Loucy (cell line): Measurements from ENCODE around the gene TMEM81.
A peak's percentile ranks its signal among the peaks of the same experiment; 100 is the strongest.

Source experiments
- H2AFZ ChIP-seq: fragments of 200-600 bp; sonication (generic); 2 replicates; pipeline ENCODE4 v1.6.0; 2016; ENCODE audit warnings: antibody characterized with exemption, mild to moderate bottlenecking, low read length, moderate library complexity
- H3F3A ChIP-seq: fragments of 200-600 bp; 2 replicates; pipeline ENCODE4 v1.6.0; 2016; ENCODE audit warnings: antibody characterized with exemption, low read depth, mild to moderate bottlenecking
- H3K27me3 ChIP-seq: fragments of 200-600 bp; sonication (generic); 2 replicates; pipeline ENCODE4 v1.6.1; 2014; ENCODE audit warnings: low read length, mild to moderate bottlenecking; ENCODE audit not compliant: insufficient read depth, poor library complexity, severe bottlenecking
- H3K36me3 ChIP-seq: fragments of 200-600 bp; sonication (generic); 2 replicates; pipeline ENCODE4 v1.6.1; 2016; ENCODE audit warnings: low read length; ENCODE audit not compliant: insufficient read depth
- H3K4me1 ChIP-seq: fragments of 200-600 bp; sonication (generic); 2 replicates; pipeline ENCODE4 v1.5.1; 2014; ENCODE audit warnings: low read length, mild to moderate bottlenecking; ENCODE audit not compliant: insufficient read depth, poor library complexity, severe bottlenecking
- H3K4me2 ChIP-seq: fragments of 200-600 bp; sonication (generic); 2 replicates; pipeline ENCODE4 v1.6.0; 2014; ENCODE audit warnings: antibody characterized with exemption, low read length, low read depth, mild to moderate bottlenecking; ENCODE audit not compliant: poor library complexity, severe bottlenecking
- H3K4me3 ChIP-seq: fragments of 200-600 bp; sonication (generic); 2 replicates; pipeline ENCODE4 v1.5.1; 2014; ENCODE audit warnings: low read length, mild to moderate bottlenecking, mixed read lengths; ENCODE audit not compliant: poor library complexity, severe bottlenecking
- H3K79me2 ChIP-seq: fragments of 200-600 bp; sonication (generic); 2 replicates; pipeline ENCODE4 v1.6.1; 2014; ENCODE audit warnings: low read length; ENCODE audit not compliant: insufficient read depth
- H3K9ac ChIP-seq: fragments of 200-600 bp; sonication (generic); 2 replicates; pipeline ENCODE4 v1.6.0; 2014; ENCODE audit warnings: mild to moderate bottlenecking, low read depth, low read length, moderate library complexity; ENCODE audit not compliant: poor library complexity, severe bottlenecking
- H3K9me2 ChIP-seq: fragments of 200-600 bp; sonication (generic); replicated peaks from 2 replicates; pipeline ENCODE4 v1.6.1; 2016; ENCODE audit warnings: low read depth, low read length, mixed read lengths
- H3K9me3 ChIP-seq: fragments of 200-600 bp; sonication (generic); 2 replicates; pipeline ENCODE4 v1.6.1; 2014; ENCODE audit warnings: mild to moderate bottlenecking, antibody characterized with exemption, low read length, low read depth; ENCODE audit not compliant: insufficient read depth
- H4K20me1 ChIP-seq: fragments of 200-600 bp; sonication (generic); 2 replicates; pipeline ENCODE4 v1.6.0; 2014; ENCODE audit warnings: antibody characterized with exemption, low read length, mild to moderate bottlenecking; ENCODE audit not compliant: insufficient read depth, poor library complexity, severe bottlenecking
- CTCF ChIP-seq: fragments of 200-600 bp; sonication (generic); conservative IDR thresholded peaks from 2 replicates; pipeline ENCODE4 v1.5.1; 2014; ENCODE audit warnings: mild to moderate bottlenecking, antibody characterized with exemption, low read length
- EZH2phosphoT487 ChIP-seq: fragments of 200-600 bp; IDR thresholded peaks from 2 replicates; pipeline ENCODE4 v1.6.1; 2018; ENCODE audit warnings: antibody characterized with exemption, mild to moderate bottlenecking, moderate library complexity, borderline replicate concordance

The TMEM81 gene

DNA sequence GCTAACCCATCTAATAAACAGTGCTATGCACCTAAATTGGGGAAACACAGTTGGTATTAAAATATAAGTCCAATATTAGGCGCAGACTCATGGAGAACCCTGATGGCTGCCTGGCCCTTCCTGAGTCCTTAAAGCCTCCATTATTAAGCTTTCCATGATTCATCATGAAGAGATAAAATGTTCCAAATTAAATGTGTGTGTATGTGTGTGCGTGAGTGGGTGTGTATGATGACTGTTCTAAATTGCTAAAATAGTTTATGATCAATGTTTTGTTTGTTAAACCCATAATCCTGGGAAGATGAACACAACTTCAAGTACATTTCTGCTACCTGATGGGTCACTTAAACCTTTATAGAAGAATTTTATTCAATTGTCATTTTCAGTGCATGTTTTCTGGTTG lies 43.8 kb upstream of the TMEM81 start:
- no peaks in the 10 kb centered on the region for H3F3A ChIP-seq
- no peaks in the 10 kb centered on the region for H3K36me3 ChIP-seq
- no peak for TF ChIP-seq EZH2phosphoT487
- TF ChIP-seq CTCF, result no peak
- no peak overlapping the region for H3K9ac ChIP-seq
- H3K27me3 ChIP-seq, result no peaks in the 10 kb centered on the region
- H3K4me2 ChIP-seq, result no peak overlapping the region
- no peak overlapping the region for H2AFZ ChIP-seq
- no peak overlapping the region for H3K4me3 ChIP-seq
- H3K9me2 ChIP-seq, result no peaks in the 10 kb centered on the region
- H3K4me1 ChIP-seq, result no peaks in the 10 kb centered on the region
- no peaks in the 10 kb centered on the region for H3K79me2 ChIP-seq
- no peaks in the 10 kb centered on the region for H4K20me1 ChIP-seq
- H3K9me3 ChIP-seq, result no peaks in the 10 kb centered on the region

- Histone ChIP-seq H3K36me3 (no peaks in the 10 kb centered on the region), H3K27me3 (no peaks in the 10 kb centered on the region), H4K20me1 (no peaks in the 10 kb centered on the region), H3K9me2 (no peaks in the 10 kb centered on the region), H3K9me3 (no peaks in the 10 kb centered on the region), H3K4me2 (no peak overlapping the region), H3K9ac (no peak overlapping the region), H3K4me3 (no peak overlapping the region), H3F3A (no peaks in the 10 kb centered on the region), H3K4me1 (peaks cover 4% of the 10 kb centered on the region), H3K79me2 (no peaks in the 10 kb centered on the region), H2AFZ (no peak overlapping the region)
- no peak for TF ChIP-seq CTCF
- no peak for TF ChIP-seq EZH2phosphoT487
Measured at GRCh38 chr1:205127646-205128045, 43.4 kb upstream of the TMEM81 start.

- H3K4me2 ChIP-seq, result no peak overlapping the region
- H3F3A ChIP-seq, result no peaks in the 10 kb centered on the region
- no peaks in the 10 kb centered on the region for H3K9me2 ChIP-seq
- H3K36me3 ChIP-seq, result no peaks in the 10 kb centered on the region
- H3K79me2 ChIP-seq, result peaks cover 21% of the 10 kb centered on the region
- H3K9me3 ChIP-seq, result no peaks in the 10 kb centered on the region
- no peak overlapping the region for H3K4me3 ChIP-seq
- TF ChIP-seq EZH2phosphoT487, result no peak
- TF ChIP-seq CTCF, result no peak
- no peaks in the 10 kb centered on the region for H3K27me3 ChIP-seq
- H3K9ac ChIP-seq, result no peak overlapping the region
- H3K4me1 ChIP-seq, result peaks cover 23% of the 10 kb centered on the region
- 0 out of 2 replicates have a peak overlapping the region, but pooled peaks have one; percentile 22 for H2AFZ ChIP-seq
- H4K20me1 ChIP-seq, result peaks cover 20% of the 10 kb centered on the region
Measured at GRCh38 chr1:205124726-205125125, 40.5 kb upstream of the TMEM81 start.
